ENCODE measurements around the gene GPR176.
"Not testable (repeated sequence)": the region's sequence is repeated elsewhere in the genome, so short reads cannot be mapped to it uniquely, and the experiment has no call there.

The GPR176 gene

DNA sequence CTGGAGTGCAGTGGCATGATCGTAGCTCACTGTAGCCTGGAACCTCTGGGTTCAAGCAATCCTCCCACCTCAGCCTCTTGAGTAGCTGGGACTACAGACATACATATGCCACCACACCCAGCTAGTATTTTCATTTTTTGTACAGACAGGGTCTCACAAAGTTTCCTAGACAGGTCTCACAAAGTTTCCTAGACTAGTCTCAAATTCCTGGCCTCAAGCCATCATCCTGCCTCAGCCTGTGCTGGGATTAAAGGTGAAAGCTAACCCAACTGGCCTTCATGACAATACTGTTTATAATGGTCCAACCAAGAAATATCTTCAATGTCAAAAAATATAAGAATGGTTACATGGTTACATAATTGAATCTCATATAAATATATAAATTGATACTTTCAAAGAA lies 24.0 kb downstream of the GPR176 start:
- intact Hi-C loops (cut with DNase I) = no loop called here
- no peak for DNase-seq

DNA sequence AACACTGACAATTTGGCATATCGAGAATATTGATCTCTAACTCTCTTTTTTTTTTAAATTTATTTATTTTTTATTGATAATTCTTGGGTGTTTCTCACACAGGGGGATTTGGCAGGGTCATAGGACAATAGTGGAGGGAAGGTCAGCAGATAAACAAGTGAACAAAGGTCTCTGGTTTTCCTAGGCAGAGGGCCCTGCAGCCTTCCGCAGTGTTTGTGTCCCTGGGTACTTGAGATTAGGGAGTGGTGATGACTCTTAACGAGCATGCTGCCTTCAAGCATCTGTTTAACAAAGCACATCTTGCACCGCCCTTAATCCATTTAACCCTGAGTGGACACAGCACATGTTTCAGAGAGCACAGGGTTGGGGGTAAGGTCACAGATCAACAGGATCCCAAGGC lies 27.0 kb downstream of the GPR176 start:
- intact Hi-C loops (cut with DNase I); DNase-seq: not testable (repeated sequence)

DNA sequence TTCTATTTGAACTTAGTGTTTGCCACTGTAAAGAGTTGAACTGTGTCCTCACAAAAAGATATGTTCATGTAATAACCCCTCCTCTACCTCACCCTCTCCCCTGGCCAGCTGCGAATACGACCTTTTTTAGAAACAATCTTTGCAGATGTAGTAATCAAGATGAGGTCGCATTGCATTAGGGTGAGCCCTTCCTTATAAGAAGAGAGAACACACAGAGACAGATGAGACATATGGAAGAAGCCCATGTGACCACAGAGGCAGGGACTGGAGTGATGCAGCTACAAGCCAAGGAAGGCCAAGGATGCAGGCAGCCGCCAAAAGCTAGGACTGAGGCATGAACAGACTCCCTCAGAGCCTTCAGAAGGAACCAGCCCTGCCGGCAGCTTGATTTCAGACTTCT lies 27.6 kb downstream of the GPR176 start:
- intact Hi-C loops (cut with DNase I) = no loop called here
- no peak for DNase-seq

- intact Hi-C loops (cut with DNase I) = no loop called here
- no peak for DNase-seq
These were observed 29.4 kb downstream of the GPR176 start for GRCh38 chr15:39890621-39891020.

GRCh38 chr15:39889601-39890000 lies 30.5 kb downstream of the GPR176 start:
- intact Hi-C loops (cut with DNase I) = loop anchor here (10.0 kb wide), 1 partner anchor 85 kb away; no protein-coding TSS in a partner anchor
- no peak for DNase-seq

DNA sequence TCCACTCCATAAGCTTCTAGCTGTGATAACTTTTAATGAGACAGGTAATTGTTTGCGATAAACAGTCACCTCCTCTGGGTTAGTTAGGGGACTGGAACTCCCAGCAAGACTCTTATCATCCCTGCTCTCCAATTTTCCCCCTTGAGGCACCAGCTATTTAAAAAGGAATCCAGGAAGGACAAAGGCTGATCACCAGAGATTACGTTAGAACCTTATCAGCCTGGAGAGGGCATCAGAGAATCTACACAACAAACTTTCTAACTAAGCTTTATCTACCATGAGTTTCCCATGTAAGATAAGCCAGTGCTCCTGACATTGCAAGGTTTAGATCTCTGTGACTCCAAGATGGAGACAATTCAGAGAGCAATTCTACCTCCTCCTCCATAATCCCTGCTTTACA lies 31.3 kb downstream of the GPR176 start:
- no peak for DNase-seq
- intact Hi-C loops (cut with DNase I) = loop anchor here (10.0 kb wide), 1 partner anchor 86 kb away; no protein-coding TSS in a partner anchor

- intact Hi-C loops (cut with DNase I) = loop anchor here (10.0 kb wide), 1 partner anchor 87 kb away; no protein-coding TSS in a partner anchor
- no peak for DNase-seq
These were observed 31.8 kb downstream of the GPR176 start for GRCh38 chr15:39888243-39888642.

GRCh38 chr15:39887832-39888231 lies 32.2 kb downstream of the GPR176 start:
- intact Hi-C loops (cut with DNase I) = loop anchor here (10.0 kb wide), 1 partner anchor 87 kb away; no protein-coding TSS in a partner anchor
- DNase-seq = peak in 2 of 10 donors; percentile 11 to 28

GRCh38 chr15:39887211-39887610 lies 32.9 kb downstream of the GPR176 start:
- intact Hi-C loops (cut with DNase I) = loop anchor here (10.0 kb wide), 1 partner anchor 88 kb away; no protein-coding TSS in a partner anchor
- no peak for DNase-seq

DNA sequence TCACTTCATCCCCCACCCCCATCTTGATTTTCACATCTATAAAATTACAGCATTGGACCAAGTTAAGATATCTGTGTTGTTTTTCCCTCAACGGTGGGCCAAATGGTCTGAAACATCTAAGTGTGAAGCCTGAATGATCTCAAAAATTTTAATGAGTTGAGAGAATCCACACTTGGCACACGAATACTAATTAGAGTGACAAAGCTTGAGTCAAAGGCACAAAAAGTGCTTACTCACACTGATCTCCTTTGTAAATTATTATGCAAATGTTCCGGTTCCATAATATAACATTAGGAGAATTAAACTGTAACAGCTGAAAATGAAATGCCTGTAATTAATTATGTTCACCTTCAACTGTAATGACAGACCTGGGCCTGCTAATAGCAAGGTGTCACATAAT lies 33.6 kb downstream of the GPR176 start:
- intact Hi-C loops (cut with DNase I) = loop anchor here (10.0 kb wide), 1 partner anchor 88 kb away; no protein-coding TSS in a partner anchor
- no peak for DNase-seq

DNA sequence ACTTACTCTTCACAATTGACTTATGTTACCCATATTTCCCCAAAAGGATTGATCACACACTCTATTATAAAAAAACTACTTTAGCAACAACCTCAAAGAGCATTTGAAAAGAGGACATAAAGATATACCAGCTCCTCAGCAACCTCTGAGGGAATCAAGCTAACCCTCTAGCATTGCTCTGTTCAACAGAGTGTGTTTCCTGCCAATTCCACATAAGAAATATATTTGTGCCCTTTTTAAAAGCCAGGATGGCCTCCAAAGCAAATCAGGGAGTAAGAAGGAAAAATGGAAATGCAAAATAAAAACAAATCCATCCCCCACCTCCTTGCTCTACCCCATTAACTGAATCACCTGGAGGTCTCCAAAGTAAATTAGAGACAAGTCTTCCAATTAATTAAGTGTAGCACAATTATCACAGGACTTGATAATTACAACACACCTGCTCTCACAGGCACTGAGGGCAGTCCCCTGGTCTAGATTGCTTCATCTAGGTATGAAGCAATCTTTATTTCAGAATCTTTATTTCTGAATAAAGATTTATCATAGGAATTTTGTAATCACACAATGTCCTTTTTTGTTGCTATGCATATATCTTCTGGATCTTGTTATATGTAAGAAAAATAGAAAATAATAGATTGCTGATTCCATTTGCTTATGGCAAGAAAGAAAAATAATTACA lies 34.8 kb downstream of the GPR176 start:
- intact Hi-C loops (cut with DNase I) = loop anchor here (10.0 kb wide), 1 partner anchor 90 kb away; no protein-coding TSS in a partner anchor
- no peak for DNase-seq

DNA sequence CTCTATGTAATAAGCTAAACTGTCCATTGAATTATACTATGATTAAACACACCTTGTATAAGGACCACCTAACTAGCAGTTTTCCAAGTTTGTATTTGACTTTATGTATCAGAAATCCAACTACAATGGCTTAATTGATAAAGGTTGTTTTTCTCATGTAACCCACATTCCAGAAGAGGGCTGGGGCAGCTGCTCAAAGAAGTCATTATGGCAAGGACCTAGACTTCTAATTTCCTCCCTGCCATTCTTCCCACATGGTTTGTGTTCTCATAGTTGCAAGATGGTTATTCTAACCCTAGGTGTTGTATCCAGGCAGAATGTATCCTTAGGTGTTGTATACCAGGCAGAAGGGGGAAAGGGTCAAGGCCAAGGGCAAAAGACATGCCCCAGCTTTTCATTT lies 35.7 kb downstream of the GPR176 start:
- intact Hi-C loops (cut with DNase I) = loop anchor here (10.0 kb wide), 1 partner anchor 90 kb away; no protein-coding TSS in a partner anchor
- DNase-seq = no peak

GRCh38 chr15:39882602-39883001 lies 37.5 kb downstream of the GPR176 start:
- no peak for DNase-seq
- intact Hi-C loops (cut with DNase I) = loop anchor here (10.0 kb wide), 1 partner anchor 92 kb away; no protein-coding TSS in a partner anchor

GRCh38 chr15:39881790-39882189 lies 38.3 kb downstream of the GPR176 start:
- no peak for DNase-seq
- intact Hi-C loops (cut with DNase I) = loop anchor here (10.0 kb wide), 1 partner anchor 93 kb away; no protein-coding TSS in a partner anchor

- no peak for DNase-seq
- intact Hi-C loops (cut with DNase I) = loop anchor here (10.0 kb wide), 1 partner anchor 94 kb away; no protein-coding TSS in a partner anchor
These were observed 39.2 kb downstream of the GPR176 start for GRCh38 chr15:39880718-39881387.

GRCh38 chr15:39878406-39878785 lies 41.7 kb downstream of the GPR176 start:
- intact Hi-C loops (cut with DNase I) = loop anchor here (5.0 kb wide), 1 partner anchor 91 kb away; no protein-coding TSS in a partner anchor
- no peak for DNase-seq

DNA sequence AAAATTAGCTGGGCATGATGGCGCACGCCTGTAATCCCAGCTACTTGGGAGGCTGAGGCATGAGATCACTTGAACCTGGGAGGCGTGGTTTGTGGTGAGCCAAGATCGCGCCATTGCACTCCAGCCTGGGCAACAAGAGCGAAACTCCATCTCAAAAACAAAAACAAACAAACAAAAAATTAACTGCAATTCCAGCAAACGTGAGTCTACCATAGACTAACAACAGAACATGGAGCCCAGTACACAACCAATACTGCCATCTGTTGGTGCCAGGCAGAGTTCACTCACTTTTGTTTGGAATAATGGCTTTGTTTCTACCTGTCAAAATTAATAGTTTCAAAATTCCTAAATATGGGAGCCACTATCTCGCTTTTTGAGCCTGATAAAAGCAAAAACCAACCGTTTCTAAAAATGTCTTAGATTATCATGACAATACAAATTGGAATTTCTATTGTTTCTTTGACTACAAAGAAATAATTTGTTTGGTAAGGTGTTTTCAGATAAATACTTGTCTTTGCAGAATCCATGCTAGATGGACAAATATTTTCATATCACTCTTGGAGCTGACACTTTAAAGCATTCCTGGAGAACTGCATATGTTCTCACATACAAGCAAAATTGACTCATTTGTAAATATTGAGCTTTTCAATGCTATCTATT lies 45.0 kb downstream of the GPR176 start:
- no peak for DNase-seq
- intact Hi-C loops (cut with DNase I) = loop anchor here (5.0 kb wide), 1 partner anchor 88 kb away; no protein-coding TSS in a partner anchor

DNA sequence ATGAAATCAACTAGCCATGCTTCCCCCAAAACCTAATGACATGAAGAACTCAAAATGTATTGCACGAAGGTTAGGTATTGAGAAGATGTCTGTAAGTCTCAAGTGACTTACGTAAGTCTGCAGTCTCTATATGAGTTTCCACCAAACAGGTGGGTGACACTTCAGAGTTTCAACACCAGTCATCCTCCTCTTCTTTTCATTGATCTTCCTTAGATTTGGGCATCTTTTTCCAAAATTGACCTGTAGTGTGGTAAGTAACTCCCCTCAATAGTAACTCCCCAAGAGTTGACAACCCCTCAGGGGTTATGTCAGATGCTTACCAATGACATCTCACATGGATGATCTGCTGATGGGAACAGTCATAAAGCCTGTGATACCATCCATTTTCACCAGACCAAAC lies 46.1 kb downstream of the GPR176 start:
- no peak for DNase-seq
- intact Hi-C loops (cut with DNase I) = no loop called here

DNA sequence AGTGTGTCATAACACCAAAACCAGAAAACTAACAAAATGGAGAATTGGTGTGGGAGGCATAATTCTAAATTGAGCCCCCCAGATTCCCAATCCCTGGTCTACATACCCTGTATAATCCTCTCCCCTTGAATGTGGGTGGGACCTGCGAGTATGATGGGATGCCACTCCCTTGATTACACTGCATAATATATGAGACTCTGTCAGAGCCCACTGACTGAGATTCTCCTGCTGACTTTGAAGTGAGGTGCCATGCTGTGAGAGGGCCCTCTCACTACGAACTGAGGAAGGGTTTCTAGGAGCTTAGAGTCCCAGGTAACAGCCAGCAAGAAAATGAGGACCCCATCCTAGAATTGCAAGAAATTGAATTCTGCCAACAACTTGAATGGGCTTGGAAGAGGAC lies 49.5 kb downstream of the GPR176 start:
- intact Hi-C loops (cut with DNase I) = no loop called here
- DNase-seq = no peak

DNA sequence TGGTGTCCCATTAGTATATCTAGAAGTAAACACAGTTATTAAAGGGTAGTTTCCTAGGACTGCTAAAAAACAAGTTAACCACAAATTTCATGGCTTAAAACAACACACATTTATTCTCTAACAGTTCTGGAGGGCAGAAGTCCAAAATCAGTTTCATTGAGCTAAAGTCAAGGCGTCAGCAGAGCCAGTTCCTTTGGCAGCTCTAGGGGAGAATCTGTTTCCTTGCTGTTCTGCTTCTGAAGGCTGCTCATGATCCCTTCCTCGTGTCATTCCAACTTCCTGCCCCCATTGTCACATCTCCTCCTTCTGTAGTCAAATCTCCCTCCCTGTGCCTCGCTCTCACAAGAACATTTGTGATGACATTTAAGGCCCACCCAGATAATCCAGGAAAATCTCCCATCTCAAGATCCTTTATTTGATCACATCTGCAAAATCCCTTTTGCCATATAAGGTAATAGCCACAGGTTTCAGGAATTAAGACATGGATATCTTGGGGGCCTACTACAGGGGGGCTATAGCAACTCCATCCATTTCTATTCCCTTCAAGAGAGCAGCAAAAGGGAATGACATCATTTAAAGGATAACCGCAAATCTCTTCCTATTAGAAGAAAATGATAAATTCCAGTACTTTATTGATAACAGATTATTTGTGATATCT lies 50.1 kb downstream of the GPR176 start:
- intact Hi-C loops (cut with DNase I) = no loop called here
- no peak for DNase-seq

All from posterior cingulate gyrus (tissue), 11 donors.